Mesodermal cell (in vitro differentiated cells): Measurements from ENCODE around the gene STK4.

Experiments used
- H3K27ac ChIP-seq: 2 replicates; pipeline ENCODE4 v1.7.0; 2013; ENCODE audit warnings: mild to moderate bottlenecking, low read depth, low read length, moderate library complexity; ENCODE audit not compliant: severe bottlenecking
- H3K36me3 ChIP-seq: 2 replicates; pipeline ENCODE4 v1.7.1; 2013; ENCODE audit warnings: mild to moderate bottlenecking, low read length, moderate library complexity; ENCODE audit not compliant: control insufficient read depth, insufficient read depth
- H3K4me1 ChIP-seq: one replicate; pipeline ENCODE4 v1.7.1; 2013; ENCODE audit warnings: mild to moderate bottlenecking, low read length; ENCODE audit not compliant: insufficient read depth, control insufficient read depth, poor library complexity, severe bottlenecking
- H3K4me3 ChIP-seq: 2 replicates; pipeline ENCODE4 v1.7.0; 2013; ENCODE audit warnings: low read length, control low read depth, mild to moderate bottlenecking; ENCODE audit not compliant: insufficient read depth, poor library complexity, severe bottlenecking; ENCODE audit errors: extremely low read depth
- H3K9me3 ChIP-seq: 2 replicates; pipeline ENCODE4 v1.7.1; 2013; ENCODE audit warnings: mild to moderate bottlenecking, low read length, moderate library complexity; ENCODE audit not compliant: control insufficient read depth
- WGBS, 2 experiments: methylation state at CpG; one replicate each; pipeline ENCODE4 v1.1.5; 2013; ENCODE audit warnings: missing lambda C conversion rate in 2 of 2; ENCODE audit not compliant: insufficient coverage in 2 of 2; 5-methylcytosine and 5-hydroxymethylcytosine counted together

The STK4 gene

DNA sequence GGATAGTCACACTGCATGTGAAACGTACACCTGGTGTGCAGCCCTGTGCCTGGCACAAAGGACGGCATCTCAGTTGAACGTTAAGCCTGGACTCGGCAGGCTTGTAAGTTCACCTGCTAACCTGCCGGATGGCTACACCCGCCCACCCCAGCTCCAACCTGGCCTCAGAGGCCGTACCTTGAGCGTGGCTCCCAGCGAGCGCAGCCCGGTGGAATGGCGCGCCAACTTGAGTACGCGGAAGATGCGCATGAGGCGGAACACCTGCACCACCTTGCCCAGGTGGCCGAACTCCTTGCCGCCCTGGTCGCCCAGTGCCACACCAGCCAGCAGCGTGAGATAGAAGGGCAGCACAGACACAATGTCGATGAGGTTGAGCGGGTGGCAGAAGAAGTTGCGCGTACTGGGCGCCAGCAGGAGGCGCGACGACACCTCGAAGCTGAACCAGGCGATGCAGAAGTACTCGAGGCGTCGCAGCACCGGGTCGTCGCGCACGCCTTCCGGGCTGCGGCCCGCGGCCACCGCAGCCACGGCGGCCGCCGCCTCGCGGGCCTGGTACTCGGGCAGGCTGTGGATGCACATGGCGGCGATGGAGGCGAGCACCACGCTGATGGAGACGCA, 131.3 kb downstream of the STK4 start:
- Histone ChIP-seq H3K4me1 (peaks cover 9% of the 10 kb centered on the region), H3K4me3 (no peak overlapping the region), H3K27ac (no peak overlapping the region), H3K9me3 (no peaks in the 10 kb centered on the region), H3K36me3 (peaks cover 12% of the 10 kb centered on the region)
- WGBS, 2 experiments = 97% methylated on average over 49 to 51 of the region's 56 CpGs

DNA sequence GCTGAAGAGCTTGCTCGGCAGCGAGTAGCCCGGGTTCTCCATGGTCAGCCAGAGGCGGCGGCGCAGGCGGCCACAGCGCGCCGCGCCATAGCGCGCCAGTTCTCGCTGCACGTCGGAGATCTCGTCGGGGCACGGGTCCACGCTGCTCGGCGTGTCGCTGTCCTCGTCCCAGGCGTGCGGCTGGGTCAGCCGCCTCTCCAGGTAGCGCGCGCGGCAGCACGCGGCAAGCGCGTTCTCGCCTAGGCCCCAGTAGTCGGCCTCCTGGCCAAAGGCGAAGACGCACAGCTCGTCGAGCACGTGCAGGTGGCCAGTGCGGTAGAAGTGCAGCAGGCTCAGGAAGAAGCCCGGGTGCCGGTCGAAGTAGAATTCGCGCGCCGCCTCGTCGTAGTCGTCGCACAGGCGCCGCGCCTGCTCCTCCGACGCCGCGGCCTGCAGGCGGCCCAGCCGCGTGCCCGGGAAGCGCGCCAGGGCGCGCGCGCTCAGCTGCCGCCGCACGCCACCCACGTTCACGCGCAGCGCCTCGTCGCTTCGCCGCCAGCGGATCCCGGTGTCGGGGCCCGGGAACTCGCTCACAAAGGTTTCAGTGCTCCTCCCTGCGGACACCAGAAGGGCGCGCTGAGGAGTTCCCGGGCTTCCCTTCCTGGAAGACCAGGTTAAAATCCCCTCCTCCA, 131.9 kb downstream of the STK4 start:
- Histone ChIP-seq H3K9me3 (no peaks in the 10 kb centered on the region), H3K4me1 (peaks cover 9% of the 10 kb centered on the region), H3K4me3 (no peak overlapping the region), H3K36me3 (peaks cover 10% of the 10 kb centered on the region), H3K27ac (no peak overlapping the region)
- WGBS, 2 experiments = 75 to 78% methylated on average over 79 to 87 of the region's 91 CpGs

DNA sequence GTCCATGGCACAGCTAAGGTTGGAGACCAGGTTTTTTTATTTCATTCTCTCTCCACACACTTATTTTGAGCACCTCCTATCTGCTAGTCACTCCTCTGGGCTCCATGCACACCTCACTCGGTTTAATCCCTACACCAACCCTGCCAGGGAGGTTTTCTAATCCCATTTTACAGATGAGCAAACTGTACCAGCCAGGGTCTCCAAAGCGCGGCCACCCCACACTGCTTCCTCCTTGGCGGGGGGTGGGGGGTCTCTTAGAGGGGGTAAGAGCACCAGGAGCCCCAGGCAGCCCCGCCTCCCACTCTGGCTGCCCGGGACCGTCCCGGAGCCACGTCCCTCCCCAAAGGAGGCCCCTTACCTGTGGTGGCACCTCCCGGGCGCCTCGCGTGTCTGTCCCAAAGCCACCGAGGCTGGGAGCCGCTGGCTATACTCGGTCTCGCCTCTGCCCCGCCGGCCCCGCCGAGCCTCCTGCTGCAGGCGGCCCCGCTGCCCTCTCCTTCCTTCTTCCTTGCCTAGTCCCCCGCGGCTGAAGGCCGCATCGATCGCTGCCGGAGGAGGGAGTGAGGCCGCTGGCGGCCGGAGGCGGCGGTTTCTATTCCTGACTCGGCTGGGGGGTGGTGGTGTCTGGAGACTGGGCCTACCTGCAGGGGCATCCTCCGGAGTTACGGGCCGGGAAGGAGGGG, 134.4 kb downstream of the STK4 start, which contains the start of gene KCNS1:
TSS of gene KCNS1 (minus strand) at position 565 of the 683 bp plus-strand sequence. CDS start 1,891 bp downstream, outside the sequence.
- 8 to 9% methylated on average over 16 to 24 of the region's 38 CpGs for WGBS, 2 experiments
- no peak within 1 kb of the TSS for H3K27ac ChIP-seq
- H3K9me3 ChIP-seq = no peaks in the 10 kb centered on the region
- H3K4me1 ChIP-seq = peaks cover 14% of the 10 kb centered on the region
- peaks cover 4% of the 10 kb centered on the region for H3K36me3 ChIP-seq
- peak within 1 kb of the TSS; percentile 37 for H3K4me3 ChIP-seq

DNA sequence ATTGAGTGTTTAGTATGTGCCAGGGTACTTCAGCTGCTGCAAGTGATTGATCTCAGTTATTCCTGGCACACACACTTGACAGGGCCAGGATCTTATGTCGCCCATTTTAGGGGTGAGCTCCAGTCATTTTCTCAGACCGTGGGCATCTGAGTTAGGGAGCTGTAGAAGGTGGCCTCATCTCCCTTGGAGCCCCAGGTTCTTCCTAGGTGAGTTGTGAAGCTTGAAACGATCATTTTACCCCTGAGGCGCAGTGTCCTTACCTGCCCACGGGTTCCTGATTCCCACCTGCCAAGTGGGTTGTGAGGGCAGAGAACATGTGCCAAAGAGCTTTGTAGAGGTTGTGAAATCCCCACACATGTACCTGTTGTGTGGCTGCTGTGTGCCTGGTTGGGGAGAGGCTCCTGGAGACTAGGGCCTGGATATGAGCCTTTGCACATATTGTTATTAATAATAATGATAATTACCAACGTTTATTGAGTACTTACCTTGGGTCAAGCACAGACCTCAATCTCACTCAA, 135.1 kb downstream of the STK4 start:
- WGBS, 2 experiments = 65 to 88% methylated on average over 2 to 4 of the region's 6 CpGs
- Histone ChIP-seq H3K4me3 (peak overlapping the region; percentile 37), H3K9me3 (no peaks in the 10 kb centered on the region), H3K36me3 (peaks cover 4% of the 10 kb centered on the region), H3K27ac (no peak overlapping the region), H3K4me1 (peaks cover 14% of the 10 kb centered on the region)

DNA sequence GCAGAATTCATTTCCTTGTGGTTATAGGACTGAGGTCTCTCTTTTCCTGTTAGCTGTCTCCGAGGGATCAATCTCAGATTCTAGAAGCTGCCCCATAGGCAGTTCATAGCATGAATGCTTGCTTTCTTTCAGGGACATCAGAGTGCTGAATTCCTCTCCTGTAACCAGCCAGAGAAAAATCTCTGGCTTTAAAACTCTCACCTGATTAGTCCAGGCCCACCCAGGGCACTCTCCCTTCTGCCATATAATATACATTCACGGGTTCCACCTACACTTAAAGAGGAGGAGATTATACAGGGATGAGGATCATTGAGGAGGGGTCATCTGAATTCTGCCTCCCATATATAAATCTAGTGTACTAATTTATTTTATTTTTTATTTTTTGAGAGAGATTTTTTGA, 136.8 kb downstream of the STK4 start:
- Histone ChIP-seq H3K36me3 (no peaks in the 10 kb centered on the region), H3K27ac (no peak overlapping the region), H3K4me1 (peaks cover 14% of the 10 kb centered on the region), H3K4me3 (no peak overlapping the region), H3K9me3 (no peaks in the 10 kb centered on the region)
- WGBS, 2 experiments = 100% methylated on average over 1 of the region's 2 CpGs

DNA sequence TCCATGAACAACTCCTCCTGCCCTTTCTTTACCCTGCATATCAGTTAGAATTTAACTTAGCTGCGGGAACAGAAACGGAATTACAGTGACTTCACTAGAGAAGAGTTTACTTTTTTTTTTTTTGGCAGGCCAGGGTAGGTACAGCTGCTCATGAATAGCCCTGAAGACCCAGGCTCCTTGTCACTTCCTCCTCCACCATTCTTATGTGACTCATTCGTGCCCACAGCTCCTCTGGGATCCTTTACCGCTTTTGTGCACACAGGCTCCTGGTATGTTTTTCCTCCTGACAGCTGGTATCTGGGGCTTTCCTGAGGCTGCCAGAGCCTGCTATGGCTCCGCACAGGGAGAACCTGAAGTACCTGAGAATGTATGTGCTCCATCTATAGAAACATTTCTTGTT, 138.5 kb downstream of the STK4 start:
- Histone ChIP-seq H3K9me3 (no peaks in the 10 kb centered on the region), H3K36me3 (no peaks in the 10 kb centered on the region), H3K4me3 (no peak overlapping the region), H3K27ac (peak overlapping the region; percentile 48), H3K4me1 (peaks cover 14% of the 10 kb centered on the region)
- WGBS, 2 experiments = 79 to 97% methylated on average over 2 to 3 of the region's 5 CpGs

DNA sequence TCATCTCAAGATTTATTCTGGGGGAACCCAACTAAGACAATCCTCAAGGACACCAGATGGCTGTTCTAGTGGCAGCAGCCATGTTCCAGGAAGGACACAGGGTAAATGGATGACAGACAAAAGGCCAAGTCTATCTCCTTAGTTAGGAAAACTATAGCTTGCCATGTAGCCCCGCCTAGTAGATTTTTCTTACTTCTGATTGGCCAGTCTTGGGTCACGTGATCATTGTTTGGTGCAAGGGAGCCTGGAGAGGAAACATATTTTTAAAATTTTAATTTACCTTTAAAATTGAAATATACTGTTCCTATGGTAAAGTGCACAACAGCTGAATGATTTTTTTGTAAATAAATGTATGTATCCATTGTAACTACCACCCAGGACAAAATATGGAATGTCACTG, 139.0 kb downstream of the STK4 start:
- Histone ChIP-seq H3K9me3 (no peaks in the 10 kb centered on the region), H3K36me3 (no peaks in the 10 kb centered on the region), H3K4me1 (peaks cover 14% of the 10 kb centered on the region), H3K27ac (peak overlapping the region; percentile 11), H3K4me3 (no peak overlapping the region)
- no CpG with 5 or more reads among the region's 2 CpGs for WGBS, 2 experiments

DNA sequence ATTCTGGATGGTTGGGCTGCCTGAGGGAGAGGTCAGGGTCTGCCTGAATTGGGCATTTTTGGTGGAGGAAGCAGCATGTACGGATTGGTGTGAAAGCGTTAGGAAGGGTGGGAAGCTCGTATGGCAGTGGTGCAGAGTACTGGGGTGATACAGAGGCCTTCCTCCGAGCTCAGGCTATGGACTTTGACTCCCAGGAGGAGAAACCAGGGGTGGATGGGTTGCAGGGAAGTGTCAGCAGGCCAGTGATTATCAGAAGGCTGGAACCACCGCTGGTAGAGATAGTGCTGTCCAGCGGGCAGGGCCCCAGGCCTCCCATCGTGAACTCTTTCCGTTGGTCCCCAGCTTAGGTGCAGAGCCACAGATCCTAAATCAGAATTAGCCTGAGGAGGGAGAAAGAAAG, 143.3 kb downstream of the STK4 start:
- peaks cover 5% of the 10 kb centered on the region for H3K4me1 ChIP-seq
- H3K9me3 ChIP-seq = no peaks in the 10 kb centered on the region
- no peak overlapping the region for H3K27ac ChIP-seq
- H3K36me3 ChIP-seq = no peaks in the 10 kb centered on the region
- H3K4me3 ChIP-seq = no peak overlapping the region
- WGBS, 2 experiments = 88 to 91% methylated on average over 5 to 8 of the region's 8 CpGs

DNA sequence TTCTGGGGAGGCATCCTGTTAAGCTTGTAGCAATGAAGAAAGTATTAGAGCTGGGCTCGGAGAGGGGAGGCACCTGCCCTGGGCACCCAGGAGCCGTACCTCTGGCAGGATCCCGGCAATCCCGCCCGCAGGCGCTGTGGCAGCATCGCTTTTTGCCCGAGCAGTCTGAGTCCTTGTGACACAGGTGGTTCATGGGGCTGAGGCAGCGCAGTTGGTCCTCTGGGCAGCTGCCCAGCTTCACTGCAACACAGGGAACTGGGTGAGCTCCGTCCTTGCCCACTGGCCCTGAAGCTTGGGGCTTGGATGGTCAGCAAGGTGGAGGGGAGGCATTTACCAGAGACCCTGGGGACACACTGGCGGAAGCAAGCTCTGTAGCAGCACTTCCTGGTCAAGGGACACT, 144.0 kb downstream of the STK4 start:
- Histone ChIP-seq H3K4me3 (no peak overlapping the region), H3K27ac (no peak overlapping the region), H3K9me3 (no peaks in the 10 kb centered on the region), H3K4me1 (no peaks in the 10 kb centered on the region), H3K36me3 (no peaks in the 10 kb centered on the region)
- WGBS, 2 experiments = 97 to 98% methylated on average over 11 of the region's 11 CpGs

DNA sequence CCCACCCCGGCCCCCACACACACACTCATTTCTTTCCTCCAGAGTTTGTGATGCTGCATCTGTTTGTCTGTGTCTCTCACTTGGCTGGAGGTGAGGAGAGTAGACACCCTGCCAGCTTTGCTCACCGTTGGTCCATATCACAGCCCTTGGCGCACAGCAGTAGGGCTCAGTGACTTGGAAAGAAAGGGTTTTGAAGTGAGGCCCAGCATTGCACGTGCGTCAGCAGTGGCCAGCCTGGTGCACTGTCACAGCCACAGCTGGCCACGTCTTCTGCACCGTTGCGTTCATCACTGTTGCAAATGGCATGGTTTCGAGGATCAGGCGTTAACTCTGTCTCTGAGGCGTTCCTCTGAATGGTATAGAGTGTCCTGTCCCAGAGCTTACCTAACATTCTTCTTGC, 145.0 kb downstream of the STK4 start:
- Histone ChIP-seq H3K27ac (no peak overlapping the region), H3K4me1 (no peaks in the 10 kb centered on the region)

More for the DNA sequence above, 145.0 kb downstream of the STK4 start:
- no peak overlapping the region for H3K4me3 ChIP-seq
- no peaks in the 10 kb centered on the region for H3K9me3 ChIP-seq
- H3K36me3 ChIP-seq = no peaks in the 10 kb centered on the region
- 92% methylated on average over 10 of the region's 11 CpGs for WGBS, 2 experiments
